ENCODE data around the gene FRRS1L. TPM values are rescaled to one million over a fixed set of nuclear protein-coding genes. Genes with fewer than 3 reads are reported as not detected.

The FRRS1L gene
- total RNA-seq, 1 experiment from 2014 or later: 1.0 TPM

- no peak for TF ChIP-seq PRDM15 (CRISPR knock-in tag; IDR thresholded peaks at IDR 0.05)
- TF ChIP-seq ZBTB43 (CRISPR knock-in tag; IDR thresholded peaks at IDR 0.05): no peak
- no peak for TF ChIP-seq TEAD1 (CRISPR knock-in tag; IDR thresholded peaks at IDR 0.05)
- TF ChIP-seq GRHL2 (CRISPR knock-in tag; IDR thresholded peaks at IDR 0.05; ENCODE audit: insufficient replicate concordance, severe bottlenecking): no peak
- TF ChIP-seq, protein P1, sequence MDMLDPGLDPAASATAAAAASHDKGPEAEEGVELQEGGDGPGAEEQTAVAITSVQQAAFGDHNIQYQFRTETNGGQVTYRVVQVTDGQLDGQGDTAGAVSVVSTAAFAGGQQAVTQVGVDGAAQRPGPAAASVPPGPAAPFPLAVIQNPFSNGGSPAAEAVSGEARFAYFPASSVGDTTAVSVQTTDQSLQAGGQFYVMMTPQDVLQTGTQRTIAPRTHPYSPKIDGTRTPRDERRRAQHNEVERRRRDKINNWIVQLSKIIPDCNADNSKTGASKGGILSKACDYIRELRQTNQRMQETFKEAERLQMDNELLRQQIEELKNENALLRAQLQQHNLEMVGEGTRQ (CRISPR knock-in tag; IDR thresholded peaks at IDR 0.05): no peak
- no peak for TF ChIP-seq MXD4 (CRISPR knock-in tag; IDR thresholded peaks at IDR 0.05; ENCODE audit: borderline replicate concordance)
- no peak for TF ChIP-seq NR3C1 (CRISPR knock-in tag; conservative IDR thresholded peaks at IDR 0.05; ENCODE audit: low read depth)
Measured at GRCh38 chr9:109149722-109150121, 17.3 kb downstream of the FRRS1L start (continued).

- Mint-ChIP-seq H3K27me3 (ENCODE audit: low read depth) (peaks cover 2% of the 10 kb centered on the region; the same call in 1 of the 2 replicates), H3K27ac (no peak overlapping the region), H3K36me3 (peaks cover 19% of the 10 kb centered on the region), H3K4me3 (no peak overlapping the region), H3K4me1 (peaks cover 1% of the 10 kb centered on the region), H3K9me3 (peaks cover 21% of the 10 kb centered on the region)
- DNase-seq (ENCODE audit: low spot score): no peak
- ATAC-seq: no peak
- ChIA-PET CTCF (no interaction called here), POLR2A (no interaction called here)
- no peak for TF ChIP-seq ZNF396 (CRISPR knock-in tag; IDR thresholded peaks at IDR 0.05; ENCODE audit: borderline replicate concordance)
- TF ChIP-seq MYBL2 (CRISPR knock-in tag; IDR thresholded peaks at IDR 0.05): no peak
- TF ChIP-seq GABPB1 (CRISPR knock-in tag; IDR thresholded peaks at IDR 0.05): no peak
- no peak for TF ChIP-seq TCF7 (CRISPR knock-in tag; IDR thresholded peaks at IDR 0.05; ENCODE audit: low read depth)
- TF ChIP-seq, protein P2, sequence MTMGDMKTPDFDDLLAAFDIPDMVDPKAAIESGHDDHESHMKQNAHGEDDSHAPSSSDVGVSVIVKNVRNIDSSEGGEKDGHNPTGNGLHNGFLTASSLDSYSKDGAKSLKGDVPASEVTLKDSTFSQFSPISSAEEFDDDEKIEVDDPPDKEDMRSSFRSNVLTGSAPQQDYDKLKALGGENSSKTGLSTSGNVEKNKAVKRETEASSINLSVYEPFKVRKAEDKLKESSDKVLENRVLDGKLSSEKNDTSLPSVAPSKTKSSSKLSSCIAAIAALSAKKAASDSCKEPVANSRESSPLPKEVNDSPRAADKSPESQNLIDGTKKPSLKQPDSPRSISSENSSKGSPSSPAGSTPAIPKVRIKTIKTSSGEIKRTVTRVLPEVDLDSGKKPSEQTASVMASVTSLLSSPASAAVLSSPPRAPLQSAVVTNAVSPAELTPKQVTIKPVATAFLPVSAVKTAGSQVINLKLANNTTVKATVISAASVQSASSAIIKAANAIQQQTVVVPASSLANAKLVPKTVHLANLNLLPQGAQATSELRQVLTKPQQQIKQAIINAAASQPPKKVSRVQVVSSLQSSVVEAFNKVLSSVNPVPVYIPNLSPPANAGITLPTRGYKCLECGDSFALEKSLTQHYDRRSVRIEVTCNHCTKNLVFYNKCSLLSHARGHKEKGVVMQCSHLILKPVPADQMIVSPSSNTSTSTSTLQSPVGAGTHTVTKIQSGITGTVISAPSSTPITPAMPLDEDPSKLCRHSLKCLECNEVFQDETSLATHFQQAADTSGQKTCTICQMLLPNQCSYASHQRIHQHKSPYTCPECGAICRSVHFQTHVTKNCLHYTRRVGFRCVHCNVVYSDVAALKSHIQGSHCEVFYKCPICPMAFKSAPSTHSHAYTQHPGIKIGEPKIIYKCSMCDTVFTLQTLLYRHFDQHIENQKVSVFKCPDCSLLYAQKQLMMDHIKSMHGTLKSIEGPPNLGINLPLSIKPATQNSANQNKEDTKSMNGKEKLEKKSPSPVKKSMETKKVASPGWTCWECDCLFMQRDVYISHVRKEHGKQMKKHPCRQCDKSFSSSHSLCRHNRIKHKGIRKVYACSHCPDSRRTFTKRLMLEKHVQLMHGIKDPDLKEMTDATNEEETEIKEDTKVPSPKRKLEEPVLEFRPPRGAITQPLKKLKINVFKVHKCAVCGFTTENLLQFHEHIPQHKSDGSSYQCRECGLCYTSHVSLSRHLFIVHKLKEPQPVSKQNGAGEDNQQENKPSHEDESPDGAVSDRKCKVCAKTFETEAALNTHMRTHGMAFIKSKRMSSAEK (CRISPR knock-in tag; IDR thresholded peaks at IDR 0.05; ENCODE audit: borderline replicate concordance): no peak
- no peak for TF ChIP-seq ZNF121 (CRISPR knock-in tag; IDR thresholded peaks at IDR 0.05)
- TF ChIP-seq JAZF1 (CRISPR knock-in tag; IDR thresholded peaks at IDR 0.05): no peak
- TF ChIP-seq ZNF232 (CRISPR knock-in tag; IDR thresholded peaks at IDR 0.05): no peak
- TF ChIP-seq ZBTB21 (CRISPR knock-in tag; IDR thresholded peaks at IDR 0.05; ENCODE audit: borderline replicate concordance): no peak
- no peak for TF ChIP-seq GTF2I (CRISPR knock-in tag; conservative IDR thresholded peaks at IDR 0.05)
- TF ChIP-seq, protein P3, sequence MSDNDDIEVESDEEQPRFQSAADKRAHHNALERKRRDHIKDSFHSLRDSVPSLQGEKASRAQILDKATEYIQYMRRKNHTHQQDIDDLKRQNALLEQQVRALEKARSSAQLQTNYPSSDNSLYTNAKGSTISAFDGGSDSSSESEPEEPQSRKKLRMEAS (CRISPR knock-in tag; IDR thresholded peaks at IDR 0.05): no peak
- TF ChIP-seq STAT6 (CRISPR knock-in tag; conservative IDR thresholded peaks at IDR 0.05; ENCODE audit: low read depth): no peak
Measured at GRCh38 chr9:109149089-109149488, 18.0 kb downstream of the FRRS1L start.
